ENCODE results near the gene APC. TPM values are rescaled to one million over a fixed set of nuclear protein-coding genes. Genes with fewer than 3 reads are reported as not detected.

Gene APC
- total and polyA plus RNA-seq, 2 of the 13 experiments (the other 11 are each of a cell fraction or from before 2014, with no cell fraction given), result 6.1 to 19.0 TPM

GRCh38 chr5:112860929-112861637 is 123.4 kb downstream of the APC start, which contains the start of gene SRP19 (continued):
- TF ChIP-seq SKIL (CRISPR knock-in tag; IDR thresholded peaks at IDR 0.05; ENCODE audit: borderline replicate concordance) (no peak), ARID5B (CRISPR knock-in tag; IDR thresholded peaks at IDR 0.05) (peak; percentile 54), HNRNPK (IDR thresholded peaks at IDR 0.05; ENCODE audit: low read depth, low read length, poor library complexity, severe bottlenecking) (no peak), ZNF343 (CRISPR knock-in tag; IDR thresholded peaks at IDR 0.05) (no peak; the same call in 1 of the 2 replicates), YEATS4 (CRISPR knock-in tag; IDR thresholded peaks at IDR 0.05; ENCODE audit: borderline replicate concordance) (peak; percentile 89), TCF7 (IDR thresholded peaks at IDR 0.05; ENCODE audit: low read depth) (no peak), IKZF1 (IDR thresholded peaks at IDR 0.05) (no peak), KLF13 (CRISPR knock-in tag; IDR thresholded peaks at IDR 0.05) (no peak), FOXJ3 (CRISPR knock-in tag; IDR thresholded peaks at IDR 0.05; ENCODE audit: borderline replicate concordance) (peak; percentile 56; the same call in 1 of the 2 replicates), PREB (CRISPR knock-in tag; IDR thresholded peaks at IDR 0.05) (no peak), ZNF383 (CRISPR knock-in tag; IDR thresholded peaks at IDR 0.05; ENCODE audit: borderline replicate concordance) (no peak), TP53 (CRISPR knock-in tag; conservative IDR thresholded peaks at IDR 0.05) (no peak), ZNF644 (CRISPR knock-in tag; IDR thresholded peaks at IDR 0.05; ENCODE audit: low read depth) (0 out of 2 replicates have a peak, but pooled peaks have one; percentile 11), HCFC1 (IDR thresholded peaks at IDR 0.05; ENCODE audit: low read depth, low read length) (peak; percentile 55), DMTF1 (CRISPR knock-in tag; IDR thresholded peaks at IDR 0.05) (peak; percentile 89), MEIS1 (CRISPR knock-in tag; IDR thresholded peaks at IDR 0.05; ENCODE audit: borderline replicate concordance) (peak; percentile 68; the same call in 1 of the 2 replicates), TFAP4 (IDR thresholded peaks at IDR 0.05; ENCODE audit: borderline replicate concordance, low read depth) (no peak), HES4 (CRISPR knock-in tag; IDR thresholded peaks at IDR 0.05; ENCODE audit: borderline replicate concordance) (peak; percentile 67)
